ENCODE measurements around the gene CNTNAP2.

GRCh38 chr7:148083448-148083847, 1966.8 kb downstream of the CNTNAP2 start:
- TF ChIP-seq EZH2 (IDR thresholded peaks at IDR 0.05; ENCODE audit: insufficient read depth, poor library complexity, severe bottlenecking), result no peak
- TF ChIP-seq EZH2phosphoT487 (IDR thresholded peaks at IDR 0.05; ENCODE audit: insufficient read depth, low read depth), result no peak

All from GM23248 (cell line).